ENCODE measurements around the gene SNUPN.

Gene SNUPN

GRCh38 chr15:75654201-75654907, 28.8 kb upstream of the SNUPN start:
- DNase-seq (ENCODE audit: low spot score), result no peak

DNA sequence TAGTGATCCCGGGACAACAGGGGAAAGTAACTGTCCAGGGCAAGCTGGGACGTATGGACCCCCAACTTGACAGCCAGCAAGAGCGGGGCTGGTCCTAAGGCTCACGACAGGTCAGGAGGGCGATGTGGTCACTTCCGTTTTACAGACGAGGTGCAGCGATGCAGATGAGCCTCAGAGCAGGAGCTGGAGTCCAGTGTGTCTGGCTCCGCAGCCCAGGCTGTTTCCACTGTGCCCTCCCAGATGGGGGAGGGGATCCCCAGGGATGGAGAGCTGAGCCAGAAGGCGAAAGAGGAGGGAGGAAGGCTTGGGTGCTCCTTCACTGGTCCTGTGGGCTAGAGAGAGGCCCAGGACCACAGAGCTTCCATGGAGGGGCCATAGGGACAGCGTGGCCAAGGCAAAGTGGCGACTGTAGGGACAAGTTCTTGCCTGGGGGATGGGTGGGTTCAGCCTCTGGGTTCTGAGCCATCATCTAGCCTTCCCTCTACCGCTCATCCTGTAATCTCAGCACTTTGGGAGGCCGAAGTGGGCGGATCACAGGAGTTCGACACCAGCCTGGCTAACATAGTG, 27.9 kb upstream of the SNUPN start:
- no peak for DNase-seq (ENCODE audit: low spot score)

DNA sequence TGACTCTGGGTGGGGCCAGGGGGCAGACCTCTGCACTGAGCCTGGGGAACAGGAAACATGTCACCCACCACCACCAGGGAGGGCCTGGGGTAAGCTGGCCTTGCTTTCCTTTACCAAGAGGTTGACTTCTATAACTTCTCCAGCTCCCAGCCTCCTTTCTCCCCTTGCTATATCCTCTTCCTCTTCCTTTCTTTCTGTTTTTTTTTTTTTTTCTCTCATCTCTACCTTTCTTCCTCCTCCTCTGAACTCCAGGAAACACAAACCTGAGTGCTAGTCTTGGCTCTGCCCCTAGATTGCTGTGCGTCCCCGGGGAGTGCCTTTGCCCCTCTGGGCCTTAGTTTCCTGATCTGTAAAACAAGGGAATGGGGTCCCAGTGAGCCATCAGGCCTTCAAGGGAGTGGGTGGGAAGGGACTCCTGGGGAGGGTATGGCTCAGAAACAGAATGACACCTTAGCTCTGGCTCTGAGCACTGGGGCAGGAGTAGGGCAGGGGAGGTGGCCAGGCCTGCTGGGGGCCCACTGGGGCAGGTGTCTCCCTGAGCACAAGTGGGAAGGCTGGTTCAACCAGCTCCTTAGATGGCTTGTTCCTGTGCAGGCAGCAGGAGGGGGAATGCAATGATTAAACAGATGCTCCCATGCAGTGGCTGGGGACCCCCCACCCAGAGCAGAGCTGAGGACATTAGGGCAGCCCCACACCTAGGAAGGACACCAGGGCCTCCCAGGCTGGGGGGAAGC, 26.5 kb upstream of the SNUPN start:
- no peak for DNase-seq (ENCODE audit: low spot score)

GRCh38 chr15:75650908-75651809, 25.6 kb upstream of the SNUPN start:
- DNase-seq (ENCODE audit: low spot score), result peak; percentile 42

- no peak for DNase-seq (ENCODE audit: low spot score)
Measured at GRCh38 chr15:75649848-75650247, 24.3 kb upstream of the SNUPN start.

DNA sequence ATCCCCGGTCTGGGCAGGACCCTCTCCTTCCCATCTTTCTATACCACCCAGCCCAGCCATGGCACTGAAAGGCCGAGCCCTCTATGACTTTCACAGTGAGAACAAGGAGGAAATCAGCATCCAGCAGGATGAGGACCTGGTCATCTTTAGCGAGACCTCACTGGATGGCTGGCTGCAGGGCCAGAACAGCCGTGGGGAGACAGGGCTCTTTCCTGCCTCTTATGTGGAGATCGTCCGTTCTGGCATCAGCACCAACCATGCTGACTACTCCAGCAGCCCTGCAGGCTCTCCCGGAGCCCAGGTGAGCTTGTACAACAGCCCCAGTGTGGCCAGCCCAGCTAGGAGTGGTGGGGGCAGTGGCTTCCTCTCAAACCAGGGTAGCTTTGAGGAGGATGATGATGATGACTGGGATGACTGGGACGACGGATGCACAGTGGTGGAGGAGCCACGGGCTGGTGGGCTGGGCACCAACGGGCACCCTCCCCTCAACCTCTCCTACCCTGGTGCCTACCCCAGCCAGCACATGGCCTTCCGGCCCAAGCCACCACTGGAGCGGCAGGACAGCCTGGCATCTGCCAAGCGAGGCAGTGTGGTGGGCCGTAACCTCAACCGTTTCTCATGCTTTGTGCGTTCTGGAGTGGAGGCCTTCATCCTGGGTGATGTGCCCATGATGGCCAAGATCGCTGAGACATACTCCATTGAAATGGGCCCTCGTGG, 23.7 kb upstream of the SNUPN start:
- no peak for DNase-seq (ENCODE audit: low spot score)

DNA sequence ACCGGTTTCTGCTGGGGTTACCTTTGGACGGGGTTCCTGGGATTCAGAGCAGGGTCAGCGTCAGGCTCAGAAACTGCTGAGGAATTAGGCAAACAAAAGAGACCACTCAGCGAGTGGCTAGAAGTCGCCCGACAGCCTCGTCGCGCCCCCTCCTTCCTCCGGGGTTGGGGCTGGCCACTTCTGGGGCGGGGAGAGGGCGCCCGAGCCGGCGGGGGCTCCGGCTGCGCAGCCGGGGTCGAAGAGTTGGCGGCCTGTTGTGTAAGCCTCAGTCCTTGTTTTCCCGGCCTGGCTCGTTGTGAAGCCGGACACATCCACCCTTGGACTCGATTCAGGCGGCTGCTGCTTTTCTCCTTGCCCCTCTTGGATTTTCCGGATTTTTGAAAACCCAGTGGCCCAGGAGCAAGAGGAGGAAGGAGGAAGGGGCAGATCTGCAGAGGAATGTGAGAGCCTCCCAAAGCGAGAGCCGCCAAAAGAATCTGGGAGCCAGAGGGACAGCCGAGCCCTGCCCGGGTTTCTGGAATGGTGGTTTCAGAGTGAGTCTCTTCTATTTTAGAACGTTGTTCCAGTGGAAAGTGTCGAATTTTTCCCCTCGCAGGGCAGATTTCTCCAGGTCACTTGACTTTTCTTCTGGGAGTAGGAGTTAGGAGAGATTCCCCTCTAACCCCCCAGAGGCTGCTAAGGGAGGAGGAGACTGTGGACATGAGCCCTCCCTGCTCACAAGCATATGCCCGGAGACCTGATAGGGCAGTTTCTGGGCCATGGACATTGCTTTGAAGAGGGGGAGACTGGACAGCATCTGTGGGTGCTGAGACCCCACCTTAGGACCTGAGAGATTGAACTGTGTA, 22.9 kb upstream of the SNUPN start:
- peak; percentile 61 for DNase-seq (ENCODE audit: low spot score)

DNA sequence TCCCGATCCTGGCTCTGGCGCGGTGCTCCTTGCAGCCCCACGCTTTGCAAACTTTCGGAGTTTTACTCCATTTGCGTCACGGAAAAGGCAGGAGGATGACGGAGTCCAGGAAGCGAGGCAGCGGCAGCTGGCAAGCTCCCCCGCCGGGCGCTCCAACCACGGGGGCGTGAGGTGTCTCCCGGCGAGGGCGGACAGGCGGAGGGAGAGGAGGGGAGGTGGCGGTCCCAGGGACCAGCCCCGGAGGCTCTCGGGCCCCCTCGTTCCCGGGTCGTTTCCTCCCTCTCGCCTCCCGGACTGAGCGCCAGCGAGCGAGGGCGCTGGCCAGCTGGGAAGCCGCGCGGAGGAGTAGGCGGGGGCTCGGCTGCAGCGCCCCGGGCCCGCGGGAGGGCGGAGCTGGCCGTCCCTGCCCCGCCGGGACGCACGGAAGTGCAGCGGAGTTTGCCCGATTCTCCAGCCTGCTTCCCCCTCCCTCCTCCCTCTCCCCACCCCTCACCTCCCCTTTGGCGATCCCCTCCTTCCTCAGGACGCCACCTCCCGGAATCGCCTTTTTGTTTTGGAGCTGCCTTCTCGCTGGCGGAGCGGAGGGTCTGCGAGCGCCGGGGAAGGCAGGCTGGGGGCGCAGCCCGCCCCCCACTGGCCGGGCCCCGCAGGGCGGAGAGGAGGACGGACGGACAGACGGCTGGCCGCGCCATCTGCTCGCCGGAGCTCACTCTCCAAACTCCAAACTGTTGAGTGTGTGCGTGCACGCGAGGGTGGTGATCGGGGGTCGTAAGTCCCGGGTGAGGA, 22.0 kb upstream of the SNUPN start, which contains the start of gene SNX33:
SNX33 (plus strand) TSS at position 543 of the 786 bp plus-strand sequence. CDS start 1,191 bp downstream, outside the sequence.
- peak; percentile 82 for DNase-seq (ENCODE audit: low spot score)

GRCh38 chr15:75646944-75647364, 21.4 kb upstream of the SNUPN start:
- peak; percentile 28 for DNase-seq (ENCODE audit: low spot score)

- DNase-seq (ENCODE audit: low spot score), result no peak
Measured at GRCh38 chr15:75646112-75646943, 20.8 kb upstream of the SNUPN start.

GRCh38 chr15:75644376-75644775, 18.9 kb upstream of the SNUPN start:
- DNase-seq (ENCODE audit: low spot score), result peak; percentile 29

DNA sequence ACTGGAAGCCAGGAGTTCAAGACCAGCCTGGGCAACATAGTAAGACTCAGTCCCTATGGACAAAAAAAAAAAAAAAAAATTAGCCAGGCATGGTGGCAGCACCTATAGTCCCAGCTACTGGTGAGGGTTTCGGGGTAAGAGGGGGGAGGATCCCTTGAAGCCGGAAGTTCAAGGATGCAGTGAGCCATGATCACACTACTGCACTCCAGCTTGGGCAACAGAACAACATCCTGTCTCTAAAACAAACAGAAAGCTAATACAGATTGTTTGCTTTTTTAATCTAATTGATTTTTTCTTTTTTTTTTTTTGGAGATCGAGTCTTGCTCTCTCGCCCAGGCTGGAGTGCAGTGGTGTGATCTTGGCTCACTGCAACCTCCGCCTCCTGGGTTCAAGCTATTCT, 16.1 kb upstream of the SNUPN start:
- DNase-seq (ENCODE audit: low spot score), result no peak

GRCh38 chr15:75641179-75641503, 15.6 kb upstream of the SNUPN start:
- no peak for DNase-seq (ENCODE audit: low spot score)

DNA sequence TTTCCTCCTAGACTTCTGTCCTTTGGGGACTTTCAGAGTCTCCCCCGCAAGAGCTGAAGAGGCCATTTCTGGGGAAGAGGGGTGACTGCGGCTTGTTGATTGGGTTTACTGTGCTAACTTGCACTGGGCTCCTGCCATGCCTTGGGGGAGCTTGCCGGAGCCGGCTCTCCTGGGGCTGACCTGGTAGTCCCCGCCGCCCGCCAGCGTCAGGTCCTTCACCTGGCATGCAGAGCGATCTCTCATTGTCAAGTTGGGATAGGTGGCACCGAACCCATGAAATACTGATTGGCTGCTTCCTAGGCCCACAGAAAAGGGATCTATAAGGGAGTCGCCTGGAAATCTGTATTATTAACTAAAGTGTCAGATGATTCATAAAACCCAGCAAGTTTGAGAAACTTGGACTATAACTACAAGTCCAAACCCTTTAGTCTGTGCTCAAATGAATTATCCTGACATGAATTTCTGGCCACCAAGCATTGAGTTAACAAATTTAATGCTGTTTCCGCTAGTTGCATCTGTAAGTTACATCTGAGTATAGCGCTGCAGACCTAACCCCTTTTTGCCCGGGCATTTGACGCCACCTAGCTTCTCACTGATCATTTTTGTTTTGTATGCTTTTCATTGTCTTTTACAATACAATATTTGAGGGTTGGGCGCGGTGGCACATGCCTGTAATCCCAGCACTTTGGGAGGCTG, 15.1 kb upstream of the SNUPN start:
- peak; percentile 83 for DNase-seq (ENCODE audit: low spot score)

DNA sequence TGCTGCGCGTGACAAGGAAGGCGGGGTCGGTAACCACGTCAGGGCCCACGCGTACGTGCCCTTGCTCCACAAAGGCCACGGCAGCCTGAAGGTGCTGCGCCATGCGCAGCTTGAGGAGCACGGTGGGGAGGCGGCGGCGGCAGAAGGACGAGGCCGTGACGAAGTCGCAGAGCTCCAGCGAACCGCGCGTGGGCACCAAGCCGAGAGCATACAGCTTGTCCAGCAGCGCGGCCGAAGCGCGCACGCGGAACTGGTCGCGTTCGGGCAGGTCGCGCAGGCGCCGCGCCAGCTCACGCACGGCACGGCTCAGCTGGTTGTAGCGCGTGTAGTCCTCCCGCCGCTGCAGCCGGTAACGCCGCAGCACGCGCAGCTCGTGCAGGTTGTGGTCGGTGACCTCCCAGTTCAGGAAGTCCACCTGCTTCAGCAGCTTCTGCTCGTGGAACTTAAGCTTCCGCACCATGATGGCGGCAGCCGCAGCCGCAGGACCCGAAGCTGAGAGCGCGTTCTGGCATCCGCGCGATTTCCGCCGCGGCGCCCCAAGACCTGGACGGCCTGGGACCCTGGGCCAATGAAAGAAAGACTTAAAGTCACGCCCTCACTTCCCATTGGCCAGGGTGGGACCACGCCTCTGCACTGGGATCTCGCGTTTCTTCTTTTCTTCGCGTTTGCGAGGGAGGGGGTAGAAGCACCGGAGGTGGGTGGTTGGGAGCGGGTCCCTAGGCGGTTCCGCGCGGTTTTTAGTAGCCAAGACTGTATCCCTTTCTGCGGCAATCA, 14.4 kb upstream of the SNUPN start, which contains the start of gene IMP3:
IMP3 (minus strand) TSS at position 516 of the 774 bp plus-strand sequence; CDS start at position 460, 56 bp downstream.
- DNase-seq (ENCODE audit: low spot score), result peak; percentile 97

GRCh38 chr15:75639191-75639708, 13.7 kb upstream of the SNUPN start:
- DNase-seq (ENCODE audit: low spot score), result no peak
